Caco-2 (cell line): ENCODE data around the gene PXT1. TPM values are rescaled to one million over a fixed set of nuclear protein-coding genes. Genes with fewer than 3 reads are reported as not detected.

ENCODE experiments used
- BruUV-seq: library from RNA; stranded (reverse); fragments of 400-500 nt; replicated peaks from 2 replicates; lab custom pipeline; 2021; lab: Mats Ljungman, UMichigan
- CTCF ChIA-PET: fragments of 300-600 bp; sonication (Branson Sonifier 250); formaldehyde crosslinking; loops from one replicate; lab custom pipeline; 2022; ENCODE audit warnings: antibody characterized with exemption; lab: Charles Lee
- POLR2A ChIA-PET: fragments of 300-600 bp; sonication (Branson Sonifier 250); formaldehyde crosslinking; loops from one replicate; lab custom pipeline; 2022; ENCODE audit warnings: antibody characterized with exemption; lab: Charles Lee
- DNase-seq, 2 experiments: peaks; one replicate each; pipeline versions ENCODE4 v3.0.0 to v3.0.0-alpha.2; 2020 to 2022
- H3K27me3 ChIP-seq: replicated peaks from 2 replicates; pipeline ENCODE4 v1.6.0; 2011; ENCODE audit warnings: low read length; ENCODE audit not compliant: control insufficient read depth, insufficient read depth
- H3K36me3 ChIP-seq: 2 replicates; pipeline ENCODE4 v1.5.1; 2011; ENCODE audit warnings: low read length; ENCODE audit not compliant: control insufficient read depth, insufficient read depth
- H3K4me1 ChIP-seq: fragments of 250-450 bp; sonication (Bioruptor Pico); 2 replicates; pipeline ENCODE4 v1.5.1; 2020; ENCODE audit warnings: mild to moderate bottlenecking
- H3K4me3 ChIP-seq: 2 replicates; pipeline ENCODE4 v1.5.1; 2011; ENCODE audit warnings: low read depth, mild to moderate bottlenecking, control low read depth, low read length
- H3K9me3 ChIP-seq: fragments of 250-450 bp; sonication (Bioruptor Pico); 2 replicates; pipeline ENCODE4 v1.5.1; 2020; ENCODE audit warnings: mild to moderate bottlenecking, moderate library complexity
- H3K27ac Mint-ChIP-seq: one replicate; pipeline ENCODE4 v1.8.0; 2022; ENCODE audit warnings: mixed read lengths; ENCODE audit not compliant: unreplicated experiment
- H3K27me3 Mint-ChIP-seq: one replicate; pipeline ENCODE4 v1.8.0; 2022; ENCODE audit warnings: mixed read lengths; ENCODE audit not compliant: insufficient read depth, unreplicated experiment
- H3K36me3 Mint-ChIP-seq: one replicate; pipeline ENCODE4 v1.8.0; 2022; ENCODE audit warnings: mild to moderate bottlenecking, mixed read lengths; ENCODE audit not compliant: insufficient read depth, unreplicated experiment
- H3K4me1 Mint-ChIP-seq: one replicate; pipeline ENCODE4 v1.8.0; 2022; ENCODE audit warnings: low read depth, mixed read lengths; ENCODE audit not compliant: unreplicated experiment
- H3K4me3 Mint-ChIP-seq: one replicate; pipeline ENCODE4 v1.8.0; 2022; ENCODE audit warnings: mild to moderate bottlenecking, moderate library complexity, mixed read lengths; ENCODE audit not compliant: unreplicated experiment
- H3K9me3 Mint-ChIP-seq: one replicate; pipeline ENCODE4 v1.8.0; 2022; ENCODE audit warnings: mixed read lengths; ENCODE audit not compliant: unreplicated experiment
- intact Hi-C: fragments of 100-400 bp; cut with micrococcal nuclease; formaldehyde crosslinking; loops from one replicate; pipeline ENCODE4 v1.10.0; 2022; ENCODE audit not compliant: unreplicated experiment
- total RNA-seq: library from RNA; stranded (reverse); gene quantifications from 2 replicates; pipeline ENCODE4 v1.2.3, GENCODE V29; 2022
- TF ChIP-seq, protein P1 (sequence below), 2 experiments: fragments of 200-600 bp in 1 of 2; IDR thresholded peaks; 1 replicate in 1 of 2; 2 replicates in 1 of 2; pipeline versions ENCODE4 v1.5.1 to v1.8.0; 2011 to 2022; ENCODE audit warnings: antibody characterized with exemption in 1 of 2, control low read depth in 1 of 2, inconsistent platforms in 1 of 2, low read depth in 1 of 2, low read length in 1 of 2, mild to moderate bottlenecking in 1 of 2, moderate library complexity in 1 of 2; ENCODE audit not compliant: insufficient read depth in 1 of 2, severe bottlenecking in 1 of 2, unreplicated experiment in 1 of 2

Gene PXT1
- total RNA-seq, 1 experiment from 2014 or later: not detected

DNA sequence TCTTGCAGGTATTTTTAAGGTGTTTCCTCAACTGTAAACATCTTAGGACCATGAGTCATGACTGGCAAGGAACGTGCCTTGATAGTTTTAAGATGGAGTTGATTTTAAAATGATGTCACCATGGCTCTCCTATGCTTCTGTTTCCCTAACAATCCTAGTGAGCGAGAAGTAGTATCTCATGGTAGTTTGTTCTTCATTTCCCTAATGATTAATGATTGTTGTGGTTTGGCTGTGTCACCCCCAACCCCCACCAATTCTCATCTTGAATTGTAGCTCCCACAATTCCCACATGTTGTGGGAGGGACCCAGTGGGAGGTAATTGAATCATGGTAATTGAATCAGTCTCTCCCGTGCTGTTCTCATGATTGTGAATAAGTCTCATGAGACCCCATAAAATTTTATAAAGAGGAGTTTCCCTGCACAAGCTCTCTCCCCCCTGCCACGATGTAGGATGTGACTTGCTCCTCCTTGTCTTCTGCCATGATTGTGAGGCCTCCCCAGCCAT lies 89.2 kb downstream of the PXT1 start:
- TF ChIP-seq, protein P1, sequence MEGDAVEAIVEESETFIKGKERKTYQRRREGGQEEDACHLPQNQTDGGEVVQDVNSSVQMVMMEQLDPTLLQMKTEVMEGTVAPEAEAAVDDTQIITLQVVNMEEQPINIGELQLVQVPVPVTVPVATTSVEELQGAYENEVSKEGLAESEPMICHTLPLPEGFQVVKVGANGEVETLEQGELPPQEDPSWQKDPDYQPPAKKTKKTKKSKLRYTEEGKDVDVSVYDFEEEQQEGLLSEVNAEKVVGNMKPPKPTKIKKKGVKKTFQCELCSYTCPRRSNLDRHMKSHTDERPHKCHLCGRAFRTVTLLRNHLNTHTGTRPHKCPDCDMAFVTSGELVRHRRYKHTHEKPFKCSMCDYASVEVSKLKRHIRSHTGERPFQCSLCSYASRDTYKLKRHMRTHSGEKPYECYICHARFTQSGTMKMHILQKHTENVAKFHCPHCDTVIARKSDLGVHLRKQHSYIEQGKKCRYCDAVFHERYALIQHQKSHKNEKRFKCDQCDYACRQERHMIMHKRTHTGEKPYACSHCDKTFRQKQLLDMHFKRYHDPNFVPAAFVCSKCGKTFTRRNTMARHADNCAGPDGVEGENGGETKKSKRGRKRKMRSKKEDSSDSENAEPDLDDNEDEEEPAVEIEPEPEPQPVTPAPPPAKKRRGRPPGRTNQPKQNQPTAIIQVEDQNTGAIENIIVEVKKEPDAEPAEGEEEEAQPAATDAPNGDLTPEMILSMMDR (IDR thresholded peaks at IDR 0.05; ENCODE audit: insufficient read depth in 1 of 2, low read depth in 1 of 2, low read length in 1 of 2, severe bottlenecking in 1 of 2, unreplicated experiment in 1 of 2): no peak
- Histone ChIP-seq H3K4me3 (no peak overlapping the region), H3K9me3 (no peaks in the 10 kb centered on the region; the same call in 1 of the 2 replicates), H3K4me1 (peaks cover 19% of the 10 kb centered on the region), H3K27me3 (no peaks in the 10 kb centered on the region), H3K36me3 (no peaks in the 10 kb centered on the region)
- H3K36me3 Mint-ChIP-seq: no peaks in the 10 kb centered on the region
- H3K4me1 Mint-ChIP-seq: peaks cover 19% of the 10 kb centered on the region
- ChIA-PET CTCF (no interaction called here), POLR2A (no interaction called here)
- no peaks in the 10 kb centered on the region for H3K27me3 Mint-ChIP-seq
- intact Hi-C loops: no loop called here
- DNase-seq: no peak
- BruUV-seq: no TSS peak
- H3K27ac Mint-ChIP-seq: no peak overlapping the region
- no peak overlapping the region for H3K4me3 Mint-ChIP-seq
- no peaks in the 10 kb centered on the region for H3K9me3 Mint-ChIP-seq

DNA sequence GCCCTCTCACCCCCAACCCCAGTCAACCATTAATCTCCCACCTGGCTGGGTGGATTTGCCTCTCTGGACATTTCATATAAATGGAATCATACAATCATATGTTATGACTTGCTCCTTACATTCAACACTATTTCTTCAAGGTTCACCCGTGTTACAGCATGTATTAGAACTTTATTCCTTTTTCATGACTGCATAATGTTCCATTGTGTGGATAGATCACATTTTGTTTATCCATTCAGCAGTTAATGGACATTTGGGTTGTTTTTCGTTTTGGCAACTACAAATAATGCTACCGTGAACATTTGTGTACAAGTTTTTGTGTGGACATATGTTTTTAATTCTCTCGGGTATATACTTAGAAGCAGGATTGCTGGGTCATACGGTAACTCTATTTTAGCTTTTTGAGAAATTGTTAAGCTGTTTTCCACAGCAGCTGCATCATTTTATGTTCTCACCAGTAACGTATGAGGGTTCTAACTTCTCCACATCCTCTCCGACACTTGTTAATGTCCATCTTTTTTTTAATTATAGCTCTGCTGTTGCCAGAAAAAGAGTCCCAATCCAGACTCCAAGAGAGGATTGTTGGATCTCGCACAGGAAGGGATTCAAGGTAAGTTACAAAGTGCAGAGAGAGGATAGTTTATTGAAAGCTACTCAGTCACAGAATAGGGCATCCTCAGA lies 90.0 kb downstream of the PXT1 start:
- ChIA-PET POLR2A (no interaction called here), CTCF (interaction anchor here (1.8 kb wide), 1 partner anchor 17 kb away, joined by 6 read pairs; no protein-coding TSS in a partner anchor)
- Mint-ChIP-seq H3K4me3 (no peak overlapping the region), H3K9me3 (no peaks in the 10 kb centered on the region), H3K4me1 (peaks cover 19% of the 10 kb centered on the region), H3K36me3 (no peaks in the 10 kb centered on the region), H3K27ac (no peak overlapping the region), H3K27me3 (no peaks in the 10 kb centered on the region)
- Histone ChIP-seq H3K36me3 (no peaks in the 10 kb centered on the region), H3K27me3 (no peaks in the 10 kb centered on the region), H3K9me3 (no peaks in the 10 kb centered on the region; the same call in 1 of the 2 replicates), H3K4me3 (no peak overlapping the region), H3K4me1 (peaks cover 16% of the 10 kb centered on the region)
- DNase-seq: no peak
- TF ChIP-seq, protein P1 (IDR thresholded peaks at IDR 0.05; ENCODE audit: insufficient read depth in 1 of 2, low read depth in 1 of 2, low read length in 1 of 2, severe bottlenecking in 1 of 2, unreplicated experiment in 1 of 2): no peak
- intact Hi-C loops: no loop called here
- BruUV-seq: no TSS peak

DNA sequence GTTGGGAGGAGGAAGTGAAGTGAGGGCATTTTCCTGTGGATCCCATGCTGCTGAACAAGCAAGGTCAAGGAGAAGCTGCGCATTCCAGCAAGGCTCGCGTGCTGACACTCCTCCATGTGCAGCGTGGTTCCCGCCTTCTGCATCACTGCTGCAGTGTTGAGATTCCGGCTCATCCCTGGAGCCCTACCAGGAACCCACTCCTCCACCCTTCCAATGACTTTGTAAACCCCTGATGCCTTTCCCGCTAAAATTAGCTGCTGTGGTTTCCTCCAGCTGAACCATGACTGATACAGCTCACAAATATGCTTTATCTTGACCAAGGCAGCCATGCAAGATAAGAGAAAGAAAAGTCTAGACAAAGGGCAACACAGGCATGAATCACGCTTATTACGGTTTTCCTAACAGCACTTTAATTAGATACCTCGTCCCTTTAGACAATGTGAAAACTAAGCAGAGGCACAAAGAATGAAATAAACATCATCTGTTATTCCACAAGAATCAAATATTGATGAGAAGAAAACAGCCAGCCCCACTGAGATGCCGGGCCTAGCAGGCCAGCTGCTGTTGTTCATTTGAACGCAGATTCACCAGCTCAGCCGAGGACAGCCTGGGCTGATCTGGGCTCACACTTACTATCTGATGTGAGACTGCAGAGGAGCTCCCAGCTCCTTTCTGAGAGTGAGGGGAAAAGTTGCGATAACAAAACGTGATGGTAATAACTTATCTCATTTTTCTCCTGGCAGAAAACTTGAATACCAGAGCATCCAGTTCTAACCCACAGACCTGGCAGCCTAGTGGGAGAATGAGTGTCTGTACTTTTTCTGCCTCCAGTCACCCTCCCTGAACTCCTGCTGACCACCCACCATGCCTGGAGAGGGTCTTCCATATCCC lies 91.7 kb downstream of the PXT1 start:
- BruUV-seq: no TSS peak
- H3K9me3 Mint-ChIP-seq: no peaks in the 10 kb centered on the region
- intact Hi-C loops: no loop called here
- H3K9me3 ChIP-seq: no peaks in the 10 kb centered on the region; the same call in 1 of the 2 replicates
- POLR2A ChIA-PET: interaction anchor here (1.3 kb wide), 1 partner anchor 16 kb away, joined by 3 read pairs; no protein-coding TSS in a partner anchor
- H3K4me3 Mint-ChIP-seq: no peak overlapping the region
- H3K36me3 Mint-ChIP-seq: no peaks in the 10 kb centered on the region
- no peaks in the 10 kb centered on the region for H3K27me3 ChIP-seq
- peaks cover 19% of the 10 kb centered on the region for H3K4me1 Mint-ChIP-seq
- H3K36me3 ChIP-seq: no peaks in the 10 kb centered on the region
- TF ChIP-seq, protein P1 (IDR thresholded peaks at IDR 0.05; ENCODE audit: insufficient read depth in 1 of 2, low read depth in 1 of 2, low read length in 1 of 2, severe bottlenecking in 1 of 2, unreplicated experiment in 1 of 2): no peak
- H3K4me1 ChIP-seq: peaks cover 20% of the 10 kb centered on the region
- CTCF ChIA-PET: interaction anchor here (0.8 to 1.8 kb wide), 3 partner anchors 10 to 49 kb away, joined by 4 to 14 read pairs (median 6); no protein-coding TSS in a partner anchor
- no peaks in the 10 kb centered on the region for H3K27me3 Mint-ChIP-seq
- H3K4me3 ChIP-seq: no peak overlapping the region
- no peak overlapping the region for H3K27ac Mint-ChIP-seq
- DNase-seq: peak in 1 of 2 experiments; percentile 12
